ENCODE results near the gene PCK1.
"Not testable (repeated sequence)": the region's sequence is repeated elsewhere in the genome, so short reads cannot be mapped to it uniquely, and the experiment has no call there.

Gene PCK1

GRCh38 chr20:57560554-57561355 lies at the start of gene PCK1:
Gene PCK1, plus strand, starts transcription at chr20:57561110. Its CDS starts 302 bp downstream, at chr20:57561412.
- peak; percentile 91 for DNase-seq

- DNase-seq = not testable (repeated sequence)
Measured at GRCh38 chr20:57511709-57512108, 49.2 kb upstream of the PCK1 start.

GRCh38 chr20:57512432-57512831 lies 48.5 kb upstream of the PCK1 start:
- no peak for DNase-seq

GRCh38 chr20:57513199-57513598 lies 47.7 kb upstream of the PCK1 start:
- no peak for DNase-seq

GRCh38 chr20:57514273-57514751 lies 46.6 kb upstream of the PCK1 start:
- peak; percentile 83 for DNase-seq

- no peak for DNase-seq
Measured at GRCh38 chr20:57517904-57518303, 43.0 kb upstream of the PCK1 start.

- no peak for DNase-seq
Measured at GRCh38 chr20:57522380-57523140, 38.4 kb upstream of the PCK1 start.

- DNase-seq = no peak
Measured at GRCh38 chr20:57523782-57524181, 37.1 kb upstream of the PCK1 start.

GRCh38 chr20:57524511-57525176 lies 36.3 kb upstream of the PCK1 start, which contains the start of gene CTCFL:
Gene CTCFL, minus strand, starts transcription at chr20:57525140. Its CDS starts 935 bp downstream, at chr20:57524205.
- no peak for DNase-seq

- DNase-seq = no peak
Measured at GRCh38 chr20:57525328-57526086, 35.4 kb upstream of the PCK1 start.

- DNase-seq = peak; percentile 73
Measured at GRCh38 chr20:57526087-57526884, 34.6 kb upstream of the PCK1 start.

GRCh38 chr20:57526885-57527460 lies 33.9 kb upstream of the PCK1 start:
- no peak for DNase-seq

GRCh38 chr20:57527728-57528127 lies 33.2 kb upstream of the PCK1 start:
- no peak for DNase-seq

GRCh38 chr20:57528148-57528547 lies 32.8 kb upstream of the PCK1 start:
- no peak for DNase-seq

GRCh38 chr20:57529160-57529585 lies 31.7 kb upstream of the PCK1 start:
- no peak for DNase-seq

- no peak for DNase-seq
Measured at GRCh38 chr20:57529810-57530209, 31.1 kb upstream of the PCK1 start.

GRCh38 chr20:57530327-57530981 lies 30.5 kb upstream of the PCK1 start:
- no peak for DNase-seq

- no peak for DNase-seq
Measured at GRCh38 chr20:57532104-57532503, 28.8 kb upstream of the PCK1 start.

- DNase-seq = no peak
Measured at GRCh38 chr20:57535297-57535696, 25.6 kb upstream of the PCK1 start.

- DNase-seq = no peak
Measured at GRCh38 chr20:57536120-57536708, 24.7 kb upstream of the PCK1 start.
